ENCODE measurements around the gene IQCC. TPM values are rescaled to one million over a fixed set of nuclear protein-coding genes. Genes with fewer than 3 reads are reported as not detected.

Gene IQCC
- total RNA-seq: 0.12 and 0.94 TPM in 2 replicates

GRCh38 chr1:32205401-32206370, at the start of gene IQCC:
Gene IQCC, plus strand, starts transcription at chr1:32205671. Its CDS starts 11 bp downstream, at chr1:32205682.

GRCh38 chr1:32179443-32180185, 25.9 kb upstream of the IQCC start, which contains the start of gene TXLNA:
Gene TXLNA, plus strand, starts transcription at chr1:32179675. Its CDS starts 671 bp downstream, at chr1:32180346.

DNA sequence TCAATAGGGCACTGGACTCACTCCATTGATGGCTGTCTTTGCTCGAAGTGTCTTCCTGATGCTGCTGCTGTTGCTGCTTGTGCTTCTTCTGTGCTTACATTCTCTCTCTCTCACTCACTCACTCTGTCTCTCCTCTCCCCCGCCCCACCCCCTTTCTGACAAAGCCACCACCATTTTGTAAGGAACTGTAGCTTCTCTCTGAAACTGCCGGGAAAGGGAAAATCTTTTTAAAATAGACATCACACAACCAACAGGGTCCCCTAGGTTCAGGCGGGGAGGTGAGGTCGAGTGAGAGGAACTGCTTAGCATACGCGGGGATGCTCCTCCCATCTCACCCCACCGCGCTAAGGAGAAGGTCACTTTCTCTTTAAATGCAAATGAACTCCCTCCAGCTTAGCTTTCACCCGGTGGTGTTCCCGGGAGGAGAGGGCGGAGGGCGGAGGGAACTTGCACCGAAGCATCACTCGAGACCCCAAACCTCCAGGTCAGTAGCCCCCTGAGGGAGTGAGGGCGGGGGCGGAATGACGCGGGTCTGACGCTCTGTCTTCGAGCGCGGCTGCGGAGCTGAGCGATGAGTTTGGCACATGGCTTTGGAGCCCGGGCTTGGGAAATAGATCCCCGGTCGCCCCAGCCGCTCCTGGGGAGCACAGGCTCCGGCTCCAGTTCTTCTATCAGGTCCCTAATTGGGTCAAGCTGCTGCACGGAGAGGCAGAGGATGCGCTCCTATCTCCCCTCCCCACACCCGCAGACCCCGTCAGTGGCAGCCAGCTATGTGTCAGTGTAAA, 5.1 kb upstream of the IQCC start, which contains the start of gene CCDC28B:
Gene CCDC28B, plus strand, starts transcription at position 370 of the 785 bp plus-strand sequence. CDS start 1,341 bp downstream, outside the sequence.

GRCh38 chr1:32208891-32209328, 3.4 kb downstream of the IQCC start, which contains the start of gene DCDC2B:
Gene DCDC2B, plus strand, starts transcription at chr1:32209089. Its CDS starts 5 bp downstream, at chr1:32209094.

DNA sequence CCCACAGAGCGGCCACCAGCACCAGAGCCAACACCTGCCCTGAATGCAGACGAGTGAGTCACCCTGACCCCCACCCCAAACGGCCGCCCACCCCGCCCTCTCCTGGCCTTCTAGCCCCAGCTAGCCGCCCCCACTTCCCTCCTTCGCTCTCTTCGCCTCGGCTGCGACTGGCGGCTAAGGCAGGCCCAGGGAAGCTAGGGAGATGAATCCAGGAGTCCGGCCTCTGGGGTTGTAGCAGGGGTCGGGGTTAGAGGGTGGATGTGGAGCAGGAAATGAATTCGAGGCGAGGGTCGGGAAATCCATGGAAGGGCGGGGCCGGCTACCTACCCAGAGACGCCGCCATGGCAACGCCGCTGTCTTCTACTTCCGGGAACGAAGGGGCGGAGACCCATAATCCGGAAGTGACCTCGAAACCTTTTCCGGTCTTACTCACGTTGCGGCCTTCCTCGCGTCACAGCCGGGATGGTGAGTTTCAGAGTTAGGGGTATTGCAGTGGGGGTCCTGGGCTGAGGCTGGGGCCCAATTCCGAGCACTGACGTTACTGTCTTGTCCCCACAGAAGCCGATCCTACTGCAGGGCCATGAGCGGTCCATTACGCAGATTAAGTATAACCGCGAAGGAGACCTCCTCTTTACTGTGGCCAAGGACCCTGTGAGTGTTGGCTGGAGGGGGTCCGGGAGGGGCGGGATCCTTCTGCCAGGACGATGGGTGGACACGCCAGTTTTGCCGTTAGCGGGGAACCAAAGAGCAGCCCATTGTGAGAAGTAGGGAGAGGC, 16.7 kb downstream of the IQCC start, which contains the start of the genes EIF3I and TMEM234:
Gene EIF3I, plus strand, starts transcription at position 428 of the 776 bp plus-strand sequence. Its CDS starts 35 bp downstream, at position 463.
Gene TMEM234, minus strand, starts transcription at position 374 of the 776 bp plus-strand sequence. Its CDS starts 31 bp downstream, at position 343.

GRCh38 chr1:32246888-32247273, 41.4 kb downstream of the IQCC start, which contains the start of gene FAM167B:
Gene FAM167B, plus strand, starts transcription at chr1:32247222. Its CDS starts 200 bp downstream, at chr1:32247422.

GRCh38 chr1:32250893-32251716, 45.6 kb downstream of the IQCC start, which contains the start of gene LCK:
Gene LCK, plus strand, starts transcription at chr1:32251265. Its CDS starts 23,065 bp downstream, at chr1:32274330.

Other genes starting within 250 kb of the IQCC start
- gene KHDRBS1, start 191.8 kb upstream of the IQCC start, total RNA-seq: 40.5 and 40.9 TPM in 2 replicates
- gene TMEM39B, start 132.7 kb upstream of the IQCC start, total RNA-seq: 3.6 and 5.5 TPM in 2 replicates
- gene KPNA6, start 97.6 kb upstream of the IQCC start, total RNA-seq: 32.6 and 33.3 TPM in 2 replicates
- gene TXLNA, start 26.0 kb upstream of the IQCC start, total RNA-seq: 58.0 and 63.5 TPM in 2 replicates
- 12.3 and 21.6 TPM in 2 replicates for gene CCDC28B, start 5.1 kb upstream of the IQCC start, total RNA-seq
- gene DCDC2B, start 3.4 kb downstream of the IQCC start, total RNA-seq: not detected in 2 replicates
- gene TMEM234, start 16.7 kb downstream of the IQCC start, total RNA-seq: 8.2 and 16.6 TPM in 2 replicates
- gene EIF3I, start 16.7 kb downstream of the IQCC start, total RNA-seq: 243 and 249 TPM in 2 replicates
- 0.68 and 6.1 TPM in 2 replicates for gene FAM167B, start 41.6 kb downstream of the IQCC start, total RNA-seq
- not detected in 2 replicates for gene LCK, start 45.6 kb downstream of the IQCC start, total RNA-seq
- gene HDAC1, start 86.4 kb downstream of the IQCC start, total RNA-seq: 49.2 and 59.0 TPM in 2 replicates
- gene MARCKSL1, start 130.6 kb downstream of the IQCC start, total RNA-seq: 169 and 485 TPM in 2 replicates
- gene FAM229A, start 156.8 kb downstream of the IQCC start, total RNA-seq: 4.9 and 7.4 TPM in 2 replicates
- gene TSSK3, start 156.9 kb downstream of the IQCC start, total RNA-seq: 0.70 TPM in 1 of 2 replicates, not detected in the other
- 44.1 and 104 TPM in 2 replicates for gene BSDC1, start 188.8 kb downstream of the IQCC start, total RNA-seq